Activated effector memory CD4-positive, alpha-beta T cell treated with anti-CD3 and anti-CD28 coated beads, Interleukin-2, amount 50 U/mL, for 16 hours (primary cell): ENCODE measurements around the gene ANKS1A.
"Not testable (repeated sequence)": the region's sequence is repeated elsewhere in the genome, so short reads cannot be mapped to it uniquely, and the experiment has no call there.

Experiments used
- DNase-seq: peaks from one replicate; pipeline ENCODE4 v3.0.0-alpha.2; 2020

Gene ANKS1A, protein sequence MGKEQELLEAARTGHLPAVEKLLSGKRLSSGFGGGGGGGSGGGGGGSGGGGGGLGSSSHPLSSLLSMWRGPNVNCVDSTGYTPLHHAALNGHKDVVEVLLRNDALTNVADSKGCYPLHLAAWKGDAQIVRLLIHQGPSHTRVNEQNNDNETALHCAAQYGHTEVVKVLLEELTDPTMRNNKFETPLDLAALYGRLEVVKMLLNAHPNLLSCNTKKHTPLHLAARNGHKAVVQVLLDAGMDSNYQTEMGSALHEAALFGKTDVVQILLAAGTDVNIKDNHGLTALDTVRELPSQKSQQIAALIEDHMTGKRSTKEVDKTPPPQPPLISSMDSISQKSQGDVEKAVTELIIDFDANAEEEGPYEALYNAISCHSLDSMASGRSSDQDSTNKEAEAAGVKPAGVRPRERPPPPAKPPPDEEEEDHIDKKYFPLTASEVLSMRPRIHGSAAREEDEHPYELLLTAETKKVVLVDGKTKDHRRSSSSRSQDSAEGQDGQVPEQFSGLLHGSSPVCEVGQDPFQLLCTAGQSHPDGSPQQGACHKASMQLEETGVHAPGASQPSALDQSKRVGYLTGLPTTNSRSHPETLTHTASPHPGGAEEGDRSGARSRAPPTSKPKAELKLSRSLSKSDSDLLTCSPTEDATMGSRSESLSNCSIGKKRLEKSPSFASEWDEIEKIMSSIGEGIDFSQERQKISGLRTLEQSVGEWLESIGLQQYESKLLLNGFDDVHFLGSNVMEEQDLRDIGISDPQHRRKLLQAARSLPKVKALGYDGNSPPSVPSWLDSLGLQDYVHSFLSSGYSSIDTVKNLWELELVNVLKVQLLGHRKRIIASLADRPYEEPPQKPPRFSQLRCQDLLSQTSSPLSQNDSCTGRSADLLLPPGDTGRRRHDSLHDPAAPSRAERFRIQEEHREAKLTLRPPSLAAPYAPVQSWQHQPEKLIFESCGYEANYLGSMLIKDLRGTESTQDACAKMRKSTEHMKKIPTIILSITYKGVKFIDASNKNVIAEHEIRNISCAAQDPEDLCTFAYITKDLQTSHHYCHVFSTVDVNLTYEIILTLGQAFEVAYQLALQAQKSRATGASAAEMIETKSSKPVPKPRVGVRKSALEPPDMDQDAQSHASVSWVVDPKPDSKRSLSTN

DNA sequence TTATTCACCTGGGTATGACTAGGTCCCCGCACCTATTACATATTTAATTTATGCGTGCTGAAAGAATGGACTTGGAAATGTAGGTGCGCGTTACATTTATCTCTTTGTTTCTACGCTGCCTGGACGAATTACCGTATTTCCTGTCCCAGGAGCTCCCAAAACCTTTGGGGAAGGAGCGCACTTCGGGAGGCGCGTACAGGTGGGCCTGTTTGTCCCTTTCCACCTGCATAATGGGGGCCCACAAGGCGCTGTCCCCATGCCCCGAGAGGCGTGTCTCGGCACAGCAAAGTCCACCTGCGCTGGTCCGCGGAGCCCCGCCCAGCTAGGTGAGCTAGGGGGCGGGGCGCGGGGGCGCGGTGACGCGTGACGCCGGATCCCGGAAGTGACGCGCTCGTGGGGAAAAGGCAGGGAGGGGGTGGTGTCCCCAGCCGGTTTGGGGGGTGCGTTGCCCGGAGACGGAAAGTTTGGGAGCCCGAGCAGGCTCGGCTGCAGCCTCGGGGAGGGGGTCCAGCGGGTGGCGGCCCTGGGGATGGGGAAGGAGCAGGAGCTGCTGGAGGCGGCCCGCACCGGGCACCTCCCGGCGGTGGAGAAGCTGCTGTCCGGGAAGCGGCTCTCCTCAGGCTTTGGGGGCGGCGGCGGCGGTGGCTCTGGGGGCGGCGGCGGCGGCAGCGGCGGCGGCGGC is at the start of gene ANKS1A:
Gene ANKS1A, plus strand, starts transcription at position 382 of the 682 bp plus-strand sequence. Its CDS starts 148 bp downstream, at position 530.
- peak; percentile 97 for DNase-seq

DNA sequence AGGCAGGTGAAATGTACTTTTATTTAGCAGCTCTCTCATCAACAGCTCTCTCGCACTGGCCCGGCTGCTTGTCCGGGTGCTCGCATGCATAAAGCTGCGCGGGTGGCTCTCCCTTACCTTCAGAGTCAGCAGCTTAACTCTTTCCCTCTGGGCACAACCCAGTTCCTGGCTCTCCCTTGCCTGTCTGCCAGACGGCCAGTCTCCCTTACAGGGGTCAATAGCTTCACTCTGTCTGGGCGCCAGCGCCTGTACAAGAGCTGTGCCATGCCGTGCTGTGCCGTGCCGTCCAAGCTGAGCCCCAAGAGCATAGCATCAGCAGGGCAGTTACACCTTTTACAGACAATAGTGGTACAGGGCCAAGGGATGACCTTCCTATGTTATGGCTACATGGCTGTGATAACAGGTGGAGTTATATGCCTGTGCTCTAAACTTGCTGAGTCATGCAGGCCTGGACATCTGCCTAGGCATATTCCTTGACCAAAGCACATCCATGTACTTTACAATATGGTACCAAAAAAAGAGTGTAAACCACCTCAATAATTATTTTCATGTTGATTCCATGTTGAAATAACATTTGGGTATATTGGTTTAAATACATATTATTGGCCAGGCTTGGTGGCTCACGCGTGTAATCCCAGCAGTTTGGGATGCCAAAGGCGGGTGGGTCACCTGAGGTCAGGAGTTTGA is 49.2 kb upstream of the ANKS1A start:
- no peak for DNase-seq

DNA sequence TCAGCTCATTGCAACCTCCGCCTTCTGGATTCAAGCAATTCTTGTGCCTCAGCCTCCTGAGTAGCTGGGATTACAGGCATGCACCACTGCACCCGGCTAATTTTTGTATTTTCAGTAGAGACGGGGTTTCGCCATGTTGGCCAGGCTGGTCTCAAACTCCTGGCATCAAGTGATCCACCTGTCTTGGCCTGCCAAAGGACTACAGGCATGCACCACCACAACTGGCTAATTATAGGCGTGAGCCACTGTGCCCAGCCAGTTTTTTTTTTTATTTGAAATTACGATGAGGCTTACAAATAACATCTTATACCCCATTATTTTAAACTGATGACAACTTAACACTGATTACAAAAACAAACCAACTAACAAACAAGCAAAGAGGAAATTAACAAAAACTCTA is 40.0 kb upstream of the ANKS1A start:
- not testable (repeated sequence) for DNase-seq

DNA sequence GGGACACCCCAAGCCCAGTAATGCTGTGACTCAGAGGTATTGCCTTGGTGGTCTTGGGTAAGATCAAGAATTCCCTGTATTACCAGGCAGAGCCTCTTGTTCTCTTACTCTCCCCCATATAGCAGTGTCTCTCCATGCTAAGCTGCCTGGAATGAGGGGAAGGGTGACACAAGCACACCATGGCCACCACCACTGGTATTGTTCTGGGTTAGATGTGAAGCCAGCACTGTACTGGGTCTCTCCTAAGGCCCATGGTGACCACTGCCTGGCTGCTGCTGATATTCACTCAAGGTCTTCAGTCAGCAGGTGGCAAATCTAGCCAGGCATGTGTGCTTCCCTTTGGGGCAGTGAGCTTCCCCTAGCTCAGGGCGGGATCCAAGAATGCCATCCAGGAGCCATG is 37.7 kb upstream of the ANKS1A start:
- DNase-seq, result no peak

DNA sequence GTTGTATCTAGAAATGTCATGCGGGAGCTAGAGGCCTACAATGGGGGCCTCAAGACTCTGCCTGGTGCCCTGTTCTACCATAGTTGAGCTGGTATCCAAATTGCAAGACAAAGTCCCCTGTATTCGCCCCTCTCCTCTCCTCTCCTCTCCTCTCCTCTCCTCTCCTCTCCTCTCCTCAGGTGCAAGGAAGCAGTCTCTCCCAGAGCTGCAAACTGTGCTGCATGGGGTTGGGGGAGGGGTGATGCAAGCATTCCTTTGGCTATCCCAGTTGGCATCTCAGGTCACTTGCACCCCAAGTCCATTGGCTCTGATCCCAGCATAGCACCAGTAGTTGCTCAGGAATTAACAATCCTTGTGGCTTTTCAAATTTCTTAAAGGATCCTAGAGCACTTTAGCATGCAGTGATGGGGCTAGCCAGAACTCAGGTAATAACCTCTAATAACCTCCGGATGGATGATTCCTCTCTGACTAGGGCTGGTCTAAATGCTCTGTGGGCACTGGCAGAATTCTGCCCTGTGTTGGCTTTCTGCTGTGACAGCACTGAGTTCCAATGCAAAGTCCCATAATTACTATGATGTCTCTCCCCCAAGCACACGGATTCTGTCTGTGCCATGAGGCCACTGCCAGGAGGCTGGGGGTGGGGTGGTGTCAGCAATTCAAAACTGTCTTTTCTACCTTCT is 36.5 kb upstream of the ANKS1A start:
- DNase-seq, result no peak

DNA sequence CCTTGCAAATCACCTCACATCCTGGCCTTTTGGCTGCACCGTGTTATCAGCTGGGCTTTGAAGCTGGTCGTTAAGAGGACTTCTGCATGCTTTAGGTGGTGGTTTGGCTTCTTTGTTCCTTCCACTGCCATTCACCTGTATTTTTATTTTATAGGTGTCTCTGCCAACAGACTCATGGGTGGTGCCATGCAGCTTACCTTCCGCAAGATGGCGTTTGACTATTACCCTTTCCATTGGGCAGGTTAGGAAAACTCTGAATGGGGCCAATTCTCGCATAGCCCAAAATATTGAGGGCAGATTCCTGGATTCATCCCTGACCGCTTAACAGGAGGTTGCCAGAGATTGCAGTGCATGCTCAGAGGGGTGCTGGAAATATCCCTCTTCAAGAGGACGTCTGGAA is 33.6 kb upstream of the ANKS1A start:
- DNase-seq, result no peak

DNA sequence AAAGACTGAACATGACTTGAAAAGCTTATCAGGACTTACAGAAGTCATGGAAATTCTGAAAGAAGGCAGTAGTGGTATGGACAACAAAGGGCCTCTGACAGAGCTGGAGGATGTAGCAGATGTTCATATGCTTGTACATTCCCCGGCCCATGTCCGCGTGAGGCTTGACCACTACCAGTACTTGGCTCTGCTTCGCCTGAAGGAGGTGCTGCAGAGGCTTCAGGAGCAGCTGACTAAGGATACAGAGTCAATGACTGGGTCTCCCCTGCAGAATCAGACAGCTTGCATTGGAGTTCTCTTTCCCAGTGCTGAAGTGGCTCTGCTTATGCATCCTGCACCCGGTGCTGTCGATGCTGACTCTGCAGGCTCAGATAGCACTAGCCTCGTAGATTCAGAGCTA is 30.4 kb upstream of the ANKS1A start:
- no peak for DNase-seq

DNA sequence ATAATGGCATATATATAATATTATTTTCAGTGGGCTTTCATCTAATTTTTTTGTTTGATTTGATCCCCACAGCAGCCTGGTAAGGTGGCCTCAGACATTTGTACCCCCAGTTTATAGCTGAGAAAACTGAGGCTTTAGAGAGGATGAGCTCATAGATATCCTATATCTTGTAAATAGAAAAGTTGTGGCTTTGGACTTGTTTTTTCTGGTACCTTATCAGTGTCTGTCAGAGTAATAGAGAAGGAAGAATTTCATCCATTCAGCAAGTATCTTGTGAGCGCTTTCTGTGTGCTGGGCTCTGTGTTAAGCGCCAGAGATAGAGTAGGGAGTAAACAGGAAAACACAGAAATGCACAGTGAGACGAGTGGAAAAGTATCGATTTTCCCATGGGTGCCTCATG is 29.1 kb upstream of the ANKS1A start:
- DNase-seq, result no peak

DNA sequence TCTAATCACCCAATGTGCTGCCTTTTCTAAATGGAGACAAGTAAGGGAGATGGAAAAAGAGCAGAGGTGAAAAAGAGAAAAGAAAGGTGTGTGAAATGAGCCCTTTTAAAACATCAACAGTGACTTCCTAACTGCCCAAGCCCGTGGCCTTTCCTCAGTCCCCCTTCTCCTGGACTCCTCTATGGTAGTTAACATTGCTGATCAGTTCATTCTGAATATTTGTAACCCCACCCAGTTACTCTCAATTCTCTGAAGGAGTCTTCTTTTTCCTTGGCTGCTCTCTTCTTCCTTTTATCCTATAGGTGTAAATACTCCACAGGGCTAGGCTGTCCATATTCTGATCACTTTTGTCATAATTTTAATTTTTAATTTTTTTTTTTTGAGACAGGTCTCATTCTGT is 28.3 kb upstream of the ANKS1A start:
- DNase-seq, result no peak

DNA sequence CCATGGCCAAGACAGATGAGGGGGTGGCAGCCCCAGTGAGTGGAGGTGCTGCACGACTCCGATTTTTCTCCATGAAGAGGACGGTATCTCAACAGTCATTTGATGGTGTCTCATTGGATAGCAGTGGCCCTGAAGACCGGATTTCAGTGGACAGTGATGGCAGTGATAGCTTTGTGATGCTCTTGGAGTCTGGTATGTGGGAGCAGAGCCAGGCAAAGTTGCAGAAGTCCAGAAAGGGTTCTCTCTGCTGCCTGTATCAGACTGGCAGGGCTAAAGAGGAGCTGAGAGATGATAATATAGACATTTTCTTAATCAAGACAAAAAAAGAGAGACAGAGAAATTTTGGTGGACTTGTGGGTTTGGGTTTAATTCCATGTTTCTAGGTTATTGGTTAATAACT is 25.0 kb upstream of the ANKS1A start:
- DNase-seq, result no peak

DNA sequence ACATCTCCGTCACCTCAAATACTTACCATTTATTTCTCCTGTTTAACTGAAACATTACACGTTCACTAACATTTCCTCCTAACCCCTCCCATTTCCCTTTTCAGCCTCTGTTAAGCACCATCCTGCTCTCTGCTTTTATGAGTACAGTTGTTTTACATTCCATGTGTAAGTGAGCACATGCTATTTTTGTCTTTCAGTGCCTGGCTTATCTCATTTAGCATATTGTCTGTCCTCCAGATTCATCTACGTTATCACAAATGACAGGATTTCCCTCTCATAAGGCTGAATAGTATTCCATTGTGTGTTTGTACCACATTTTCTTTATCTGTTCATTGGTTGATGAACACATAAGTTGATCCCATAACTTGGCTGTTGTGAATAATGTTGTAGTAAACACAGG is 23.9 kb upstream of the ANKS1A start:
- no peak for DNase-seq

DNA sequence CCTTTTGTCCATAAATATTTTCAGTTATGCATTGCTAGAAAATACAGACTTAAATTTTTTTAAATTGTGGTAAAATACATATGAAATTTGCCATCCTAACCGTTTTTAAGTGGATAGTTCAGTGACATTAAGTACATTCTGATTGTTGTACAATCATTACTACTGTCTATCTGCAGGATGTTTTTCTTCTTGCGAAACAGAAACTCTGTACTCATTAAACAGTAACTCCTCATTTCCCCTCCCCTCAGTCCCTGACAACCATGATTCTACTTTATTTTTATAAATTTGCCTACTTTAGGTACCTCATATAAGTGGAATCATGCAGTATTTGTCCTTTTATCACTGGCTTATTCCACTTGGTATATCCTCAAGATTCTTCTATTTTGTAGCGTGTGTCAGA is 22.5 kb upstream of the ANKS1A start:
- no peak for DNase-seq

DNA sequence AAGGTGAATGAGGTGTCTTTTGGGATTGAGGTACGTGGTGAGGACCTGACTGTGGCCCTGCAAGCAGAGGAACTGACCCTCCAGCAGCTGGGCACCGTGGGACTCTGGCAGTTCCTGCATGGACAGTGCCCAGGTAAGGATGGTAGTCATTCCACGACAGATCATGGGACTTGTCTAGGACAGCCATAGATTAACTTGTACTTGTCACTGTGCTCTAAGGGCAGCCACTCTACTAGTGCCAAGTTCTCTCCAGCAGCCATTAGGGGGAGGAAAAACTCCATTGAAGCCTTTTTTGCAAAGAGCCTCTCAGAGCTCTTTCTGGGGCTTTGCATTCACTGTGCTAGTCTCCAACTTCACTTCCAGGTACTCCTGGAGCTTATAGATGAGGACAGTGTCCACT is 21.6 kb upstream of the ANKS1A start:
- DNase-seq, result no peak

DNA sequence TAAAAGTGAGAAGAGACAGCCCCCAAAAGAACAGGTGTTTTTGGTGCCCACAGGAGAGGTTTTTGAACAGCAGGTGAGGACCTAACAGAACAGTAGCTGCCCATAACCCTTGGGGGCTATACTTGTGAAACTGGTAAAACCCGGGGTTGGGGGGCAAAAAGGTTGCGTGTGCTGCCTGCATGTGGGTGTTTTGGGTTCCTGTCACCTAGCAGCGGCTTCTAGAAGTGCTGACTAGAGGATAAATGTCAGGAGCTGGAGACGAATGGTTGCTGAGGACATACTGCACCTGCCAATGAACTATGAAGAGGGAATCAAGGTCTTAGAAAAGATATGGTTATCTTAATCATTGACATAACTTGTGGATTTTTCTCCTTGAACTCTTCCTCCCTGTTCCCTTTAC is 17.2 kb upstream of the ANKS1A start:
- no peak for DNase-seq

DNA sequence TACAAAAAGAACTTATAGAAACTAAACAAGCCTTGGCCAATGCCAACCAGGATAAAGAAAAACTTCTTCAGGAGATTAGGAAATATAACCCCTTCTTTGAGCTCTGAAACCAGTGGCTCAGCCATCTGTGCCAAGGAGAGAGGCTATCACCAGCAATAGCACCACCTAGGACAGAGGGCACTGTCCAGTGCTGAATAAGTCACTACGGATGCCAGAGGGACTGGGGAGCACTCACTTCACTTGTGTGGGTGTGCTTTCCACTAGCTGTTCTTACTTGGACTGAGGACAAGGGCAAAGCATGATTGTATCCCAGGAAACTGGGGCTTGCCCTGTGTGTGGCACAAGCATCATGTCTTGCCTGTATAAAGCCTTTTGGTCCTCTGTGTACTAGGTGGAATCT is 16.7 kb upstream of the ANKS1A start:
- no peak for DNase-seq

DNA sequence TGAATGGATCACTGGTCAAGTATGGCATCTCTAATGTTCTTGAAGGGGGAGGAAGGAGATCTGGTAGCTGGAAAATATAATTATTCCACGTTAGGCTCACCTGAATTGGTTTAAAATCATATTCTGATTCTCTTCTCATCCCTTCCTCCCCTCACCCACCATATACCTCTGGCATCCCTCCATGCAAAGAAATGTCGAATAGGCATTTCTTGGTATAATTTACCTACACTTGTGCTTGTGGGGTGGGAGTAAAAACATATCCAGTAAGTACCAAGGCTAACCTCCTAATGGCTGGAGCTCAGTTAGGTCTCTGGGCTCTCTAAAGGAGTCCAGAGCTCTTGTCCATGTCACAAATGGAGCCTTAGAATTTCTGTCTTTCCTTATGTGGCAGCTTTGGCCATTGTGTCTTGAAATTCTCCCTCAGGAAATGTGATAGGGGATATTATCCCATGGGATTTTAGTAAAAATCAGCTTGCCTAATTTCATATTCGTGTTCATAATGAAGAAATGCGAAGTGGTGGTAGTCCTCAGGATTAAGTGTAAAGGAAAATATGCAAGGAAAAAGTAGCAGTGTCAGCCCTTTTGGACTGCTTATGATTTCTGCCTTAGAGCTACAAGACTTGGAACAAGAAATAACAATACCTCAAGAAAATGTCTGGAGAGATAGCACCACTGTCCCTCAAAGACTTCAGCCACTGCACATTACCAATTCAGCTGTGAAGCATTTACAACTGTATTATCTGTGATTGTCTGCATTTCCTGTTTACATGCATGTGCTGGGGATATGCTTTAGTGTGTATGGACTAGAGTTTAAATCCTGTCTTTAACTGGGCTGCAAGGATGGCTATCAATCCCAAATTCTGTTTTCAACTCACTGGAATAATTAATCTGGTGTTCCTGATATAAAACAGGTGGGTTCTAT is 13.5 kb upstream of the ANKS1A start:
- DNase-seq, result no peak

DNA sequence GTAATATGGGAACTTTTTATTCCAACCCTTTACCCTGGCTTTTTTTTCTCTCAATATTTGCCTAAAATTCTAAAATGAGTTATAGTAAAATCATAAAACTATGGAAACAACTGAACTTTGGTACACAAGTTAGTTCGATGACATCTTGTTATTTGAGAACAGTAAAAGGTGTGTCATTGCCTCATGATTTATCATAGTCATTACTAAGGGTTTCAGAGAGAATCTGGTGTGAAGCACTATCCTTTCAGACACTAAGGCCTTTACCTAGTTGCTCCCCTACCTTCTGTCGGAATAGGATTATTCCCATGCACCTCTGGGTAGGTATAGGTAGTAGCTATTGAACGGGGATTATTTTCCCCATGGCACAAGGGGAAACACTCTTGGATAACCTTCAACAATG is 12.6 kb upstream of the ANKS1A start:
- DNase-seq, result no peak

DNA sequence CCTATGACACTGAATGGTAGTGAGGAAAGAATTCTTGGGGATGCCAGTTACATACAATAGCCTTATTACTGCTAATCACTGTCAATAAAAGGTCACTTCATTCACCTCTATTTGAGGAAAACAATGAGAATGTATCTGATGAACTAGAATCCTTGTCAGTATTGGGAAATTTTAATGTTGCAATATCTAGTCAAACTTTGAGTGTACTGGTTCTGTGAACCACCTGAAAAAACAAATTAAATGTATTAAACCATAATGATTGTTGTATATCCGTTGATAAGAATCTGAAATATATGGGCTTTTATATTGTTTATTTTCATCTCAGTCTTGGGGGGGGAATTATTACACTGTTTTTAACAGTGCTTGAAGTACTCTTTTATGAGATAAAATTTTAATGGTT is 11.8 kb upstream of the ANKS1A start:
- no peak for DNase-seq

DNA sequence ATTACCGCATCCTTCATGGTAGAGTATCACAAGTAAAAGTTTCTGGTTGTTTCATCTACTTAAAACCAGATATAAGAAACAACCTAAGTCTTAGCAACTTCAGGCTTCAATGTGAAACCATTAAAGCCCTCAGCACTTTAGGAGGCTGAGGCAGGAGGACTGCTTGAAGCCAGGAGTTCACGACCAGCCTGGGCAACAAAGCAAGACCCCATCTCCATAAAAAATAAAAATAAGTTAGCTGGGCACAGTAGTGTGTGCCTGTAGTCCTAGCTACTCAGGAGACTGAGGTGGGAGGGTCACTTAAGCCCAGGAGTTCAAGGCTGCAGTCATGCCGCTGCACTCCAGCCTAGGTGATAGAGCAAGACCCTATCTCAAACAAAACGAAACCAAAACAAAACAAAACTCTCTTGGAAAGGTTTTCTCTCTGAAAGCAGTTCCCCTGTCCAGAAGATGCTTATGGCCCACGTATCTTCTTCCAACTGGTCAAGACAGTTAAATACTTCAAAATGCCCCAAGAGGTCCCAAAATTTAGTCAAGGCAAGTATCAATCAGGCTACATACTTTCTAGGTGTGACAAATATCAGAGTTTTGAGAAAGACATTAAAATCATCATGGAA is 11.1 kb upstream of the ANKS1A start:
- DNase-seq, result no peak

DNA sequence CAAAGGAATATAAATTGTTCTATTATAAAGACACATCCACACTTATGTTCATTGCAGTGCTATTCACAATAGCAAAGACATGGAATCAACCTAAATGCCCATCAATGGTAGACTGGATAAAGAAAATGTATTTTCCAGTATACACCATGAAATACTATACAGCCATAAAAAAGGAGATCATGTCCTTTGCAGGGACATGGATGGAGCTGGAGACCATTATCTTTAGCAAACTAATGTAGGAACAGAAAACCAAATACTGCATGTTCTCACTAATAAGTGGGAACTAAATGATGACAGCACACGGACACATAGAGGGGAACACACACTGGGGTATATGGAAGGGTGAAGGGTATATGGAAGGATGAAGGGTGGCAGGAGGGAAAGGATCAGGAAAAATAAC is 5.0 kb upstream of the ANKS1A start:
- DNase-seq, result not testable (repeated sequence)
